ENCODE measurements around the gene KLHL29. TPM values are rescaled to one million over a fixed set of nuclear protein-coding genes. Genes with fewer than 3 reads are reported as not detected.

The KLHL29 gene
- total and polyA plus RNA-seq, 4 donors, result 0.29 to 2.3 (median 0.68) TPM

- Histone ChIP-seq H3K36me3 (ENCODE audit: control insufficient read depth in 4 of 4, insufficient read depth in 3 of 4, low read depth in 1 of 4, low read length in 3 of 4) (no peaks in the 10 kb centered on the region), H3K27ac (ENCODE audit: low read depth in 1 of 2, low read length in 2 of 2) (no peak overlapping the region), H3K4me1 (ENCODE audit: control insufficient read depth in 4 of 4, insufficient read depth in 4 of 4, low read length in 3 of 4) (no peaks in the 10 kb centered on the region), H3K4me3 (ENCODE audit: low read depth in 1 of 3, low read length in 3 of 3) (no peak overlapping the region), H3K27me3 (ENCODE audit: control insufficient read depth in 4 of 4, insufficient read depth in 4 of 4, low read length in 3 of 4) (no peaks in the 10 kb centered on the region), H3K9me3 (ENCODE audit: control insufficient read depth in 4 of 4, low read length in 3 of 4) (no peaks in the 10 kb centered on the region), H3K9ac (ENCODE audit: low read depth in 1 of 2, low read length in 2 of 2) (no peak overlapping the region)
- WGBS, result 93% methylated on average over 9 of the region's 9 CpGs
- DNase-seq (ENCODE audit: low spot score), result no peak
- TF ChIP-seq HNF4G (IDR thresholded peaks at IDR 0.05) (no peak), JUND (IDR thresholded peaks at IDR 0.05) (no peak), SP1 (IDR thresholded peaks at IDR 0.05) (no peak)
Observed at GRCh38 chr2:23565374-23565773, 180.4 kb downstream of the KLHL29 start.

GRCh38 chr2:23565814-23566213, 180.8 kb downstream of the KLHL29 start:
- DNase-seq (ENCODE audit: low spot score), result no peak
- Histone ChIP-seq H3K9ac (ENCODE audit: low read depth in 1 of 2, low read length in 2 of 2) (no peak overlapping the region), H3K36me3 (ENCODE audit: control insufficient read depth in 4 of 4, insufficient read depth in 3 of 4, low read depth in 1 of 4, low read length in 3 of 4) (no peaks in the 10 kb centered on the region), H3K4me1 (ENCODE audit: control insufficient read depth in 4 of 4, insufficient read depth in 4 of 4, low read length in 3 of 4) (no peaks in the 10 kb centered on the region), H3K9me3 (ENCODE audit: control insufficient read depth in 4 of 4, low read length in 3 of 4) (no peaks in the 10 kb centered on the region), H3K4me3 (ENCODE audit: low read depth in 1 of 3, low read length in 3 of 3) (no peak overlapping the region), H3K27ac (ENCODE audit: low read depth in 1 of 2, low read length in 2 of 2) (no peak overlapping the region), H3K27me3 (ENCODE audit: control insufficient read depth in 4 of 4, insufficient read depth in 4 of 4, low read length in 3 of 4) (no peaks in the 10 kb centered on the region)
- WGBS, result 95% methylated on average over 6 of the region's 6 CpGs
- TF ChIP-seq ZBTB33 (IDR thresholded peaks at IDR 0.05) (no peak), RXRA (IDR thresholded peaks at IDR 0.05) (no peak), FOXA1 (IDR thresholded peaks at IDR 0.05) (no peak), CTCF (IDR thresholded peaks at IDR 0.05; ENCODE audit: low read depth, low read length, missing input control) (no peak), ATF3 (IDR thresholded peaks at IDR 0.05) (no peak)

- Histone ChIP-seq H3K27ac (ENCODE audit: low read depth in 1 of 2, low read length in 2 of 2) (no peak overlapping the region), H3K4me3 (ENCODE audit: low read depth in 1 of 3, low read length in 3 of 3) (no peak overlapping the region), H3K36me3 (ENCODE audit: control insufficient read depth in 4 of 4, insufficient read depth in 3 of 4, low read depth in 1 of 4, low read length in 3 of 4) (no peaks in the 10 kb centered on the region), H3K4me1 (ENCODE audit: control insufficient read depth in 4 of 4, insufficient read depth in 4 of 4, low read length in 3 of 4) (no peaks in the 10 kb centered on the region), H3K27me3 (ENCODE audit: control insufficient read depth in 4 of 4, insufficient read depth in 4 of 4, low read length in 3 of 4) (no peaks in the 10 kb centered on the region), H3K9me3 (ENCODE audit: control insufficient read depth in 4 of 4, low read length in 3 of 4) (no peaks in the 10 kb centered on the region), H3K9ac (ENCODE audit: low read depth in 1 of 2, low read length in 2 of 2) (no peak overlapping the region)
- no peak for DNase-seq (ENCODE audit: low spot score)
- WGBS, result 92% methylated on average over 6 of the region's 6 CpGs
- TF ChIP-seq RAD21 (IDR thresholded peaks at IDR 0.05) (peak; percentile 13 to 64), TAF1 (conservative IDR thresholded peaks at IDR 0.05) (no peak)
Observed at GRCh38 chr2:23566241-23567142, 181.5 kb downstream of the KLHL29 start.

Measured in liver (tissue), 9 donors.